K562 (cell line): ENCODE measurements around the gene PPP1R13L. TPM values are rescaled to one million over a fixed set of nuclear protein-coding genes. Genes with fewer than 3 reads are reported as not detected.

Experiments
- ADNP ChIP-seq: fragments of 200-800 bp; sonication (Bioruptor generic); IDR thresholded peaks from 2 replicates; pipeline ENCODE4 v1.6.1; 2016; ENCODE audit warnings: missing genetic modification characterization, missing compliant biosample characterization
- BCOR ChIP-seq: fragments of 450-650 bp; IDR thresholded peaks from 2 replicates; pipeline ENCODE4 v1.6.1; 2016
- CHD4 ChIP-seq: fragments of 200-600 bp; sonication (generic); IDR thresholded peaks from 3 replicates; pipeline ENCODE4 v1.6.1; 2012; ENCODE audit warnings: low read depth, mild to moderate bottlenecking, mixed read lengths, low read length, inconsistent platforms; ENCODE audit not compliant: insufficient read depth, insufficient replicate concordance, poor library complexity, severe bottlenecking
- CREM ChIP-seq: IDR thresholded peaks from 2 replicates; pipeline ENCODE4 v1.6.1; 2014; ENCODE audit warnings: antibody characterized with exemption, low read depth
- EP300 ChIP-seq: IDR thresholded peaks from 2 replicates; pipeline ENCODE4 v1.6.1; 2012; ENCODE audit warnings: low read length, improper control_type of control experiment
- MEF2D ChIP-seq: conservative IDR thresholded peaks from 2 replicates; pipeline ENCODE4 v1.6.1; 2016; ENCODE audit warnings: low read depth, missing genetic modification characterization, missing compliant biosample characterization
- PHTF2 ChIP-seq: fragments of 250-450 bp; sonication (Bioruptor Pico); IDR thresholded peaks from 2 replicates; pipeline ENCODE4 v1.5.0; 2021; ENCODE audit warnings: mild to moderate bottlenecking
- RBM39 ChIP-seq: fragments of 200-400 bp; formaldehyde crosslinking; optimal IDR thresholded peaks from 2 replicates; pipeline ENCODE3; 2018; ENCODE audit warnings: low read depth, low read length
- SREBF1 ChIP-seq: fragments of 150-350 bp; IDR thresholded peaks from 2 replicates; pipeline ENCODE4 v1.6.1; 2014; ENCODE audit warnings: antibody characterized with exemption, low read depth, low read length, borderline replicate concordance
- TCF7 ChIP-seq: sonication (generic); IDR thresholded peaks from 2 replicates; pipeline ENCODE4 v1.6.1; 2016; ENCODE audit warnings: antibody characterized with exemption, borderline replicate concordance
- TFAM ChIP-seq: fragments of 250-450 bp; sonication (Bioruptor Pico); conservative IDR thresholded peaks from 2 replicates; pipeline ENCODE4 v1.5.0; 2021; ENCODE audit warnings: mild to moderate bottlenecking, moderate library complexity
- YBX1 ChIP-seq: fragments of 450-650 bp; IDR thresholded peaks from 2 replicates; pipeline ENCODE4 v1.7.1; 2016; ENCODE audit warnings: mild to moderate bottlenecking
- ZC3H8 ChIP-seq: fragments of 450-650 bp; IDR thresholded peaks from 2 replicates; pipeline ENCODE4 v1.6.1; 2017
- ZNF263 ChIP-seq: sonication (generic); formaldehyde crosslinking; IDR thresholded peaks from 2 replicates; pipeline ENCODE4 v1.8.0; 2022; ENCODE audit warnings: mild to moderate bottlenecking, missing genetic modification reagents, borderline replicate concordance
- ZNF431 ChIP-seq: sonication (generic); formaldehyde crosslinking; IDR thresholded peaks from 2 replicates; pipeline ENCODE4 v1.8.0; 2022; ENCODE audit warnings: mild to moderate bottlenecking, missing genetic modification reagents
- ZNF444 ChIP-seq: fragments of 250-450 bp; sonication (Bioruptor Pico); IDR thresholded peaks from 2 replicates; pipeline ENCODE4 v1.4.0; 2020; ENCODE audit warnings: mild to moderate bottlenecking, moderate library complexity
- ZNF695 ChIP-seq: fragments of 450-650 bp; formaldehyde crosslinking; IDR thresholded peaks from 2 replicates; pipeline ENCODE4 v1.4.0; 2020; ENCODE audit warnings: mild to moderate bottlenecking, moderate library complexity
- polyA plus RNA-seq, 8 experiments: library from polyadenylated mRNA; depleted of rRNA in 4 of 8; stranded (reverse) in 5 of 8; unstranded in 3 of 8; fragments of >200 nt; fragmentation: Nextera tagmentation in 2 of 8; fragmentation: Illumina TruSeq in 1 of 8; extraction: Ambion mirVana in 2 of 8; extraction: Trizol in 1 of 8; gene quantifications; 2 replicates each; pipeline versions ENCODE4 v1.2.1 to v1.2.3, GENCODE V29; 2011 to 2014; ENCODE audit warnings: inconsistent platforms in 1 of 8, missing spikeins in 1 of 8
- total RNA-seq, 7 experiments: library from RNA; depleted of rRNA in 6 of 7; stranded (reverse); fragments of >200 nt in 6 of 7; fragmentation: Illumina TruSeq in 2 of 7; extraction: Trizol in 2 of 7; gene quantifications; 2 replicates each; pipeline versions ENCODE4 v1.2.1 to v1.2.3, GENCODE V29; 2011 to 2021; ENCODE audit warnings: low replicate concordance in 1 of 7
- TF ChIP-seq, protein P1 (sequence below): fragments of 250-450 bp; sonication (Bioruptor Pico); IDR thresholded peaks from 2 replicates; pipeline ENCODE4 v1.4.0; 2020
- TF ChIP-seq, protein P2 (sequence below): fragments of 250-450 bp; sonication (Bioruptor Pico); IDR thresholded peaks from 2 replicates; pipeline ENCODE4 v1.5.0; 2021; ENCODE audit warnings: mild to moderate bottlenecking, moderate library complexity
- TF ChIP-seq, protein P3 (sequence below): sonication (generic); formaldehyde crosslinking; IDR thresholded peaks from 2 replicates; pipeline ENCODE4 v1.8.0; 2022; ENCODE audit warnings: missing genetic modification reagents, mild to moderate bottlenecking, borderline replicate concordance

Gene PPP1R13L
- total and polyA plus RNA-seq, 9 of the 15 experiments (the other 6 are each of a cell fraction or from before 2014, with no cell fraction given) = 0.32 to 6.7 (median 2.0) TPM

DNA sequence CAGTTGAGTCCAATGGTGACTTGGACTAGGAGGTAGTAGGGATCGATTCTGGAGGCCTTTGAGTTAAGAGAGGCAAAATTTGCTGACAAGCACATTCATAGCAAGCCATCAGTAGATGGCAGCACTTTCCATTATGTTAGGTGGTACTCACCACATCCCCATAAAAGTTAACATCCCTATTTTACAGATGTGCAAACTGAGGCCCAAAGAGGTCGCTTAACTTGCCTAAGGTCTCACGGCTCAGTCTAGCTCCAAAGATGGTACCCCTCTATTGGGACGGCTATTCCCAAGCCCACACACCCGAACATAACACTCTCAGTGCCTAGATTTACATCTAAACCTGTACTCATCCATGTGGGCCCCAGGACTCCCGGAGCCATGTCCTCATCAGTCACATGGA lies 41.4 kb upstream of the PPP1R13L start (continued):
- TF ChIP-seq SREBF1 (no peak), ZNF263 (CRISPR knock-in tag) (no peak), YBX1 (no peak), TCF7 (no peak), RBM39 (no peak), CREM (0 out of 2 replicates have a peak, but pooled peaks have one; percentile 28), CHD4 (peak; percentile 93), PHTF2 (no peak), ZC3H8 (no peak), ZNF431 (no peak), MEF2D (no peak), TFAM (no peak), ZNF695 (CRISPR knock-in tag) (no peak), ADNP (tag) (peak; percentile 93), EP300 (peak; percentile 8; the same call in 1 of the 2 replicates), BCOR (peak; percentile 99), ZNF444 (CRISPR knock-in tag) (no peak)
- TF ChIP-seq, protein P1, sequence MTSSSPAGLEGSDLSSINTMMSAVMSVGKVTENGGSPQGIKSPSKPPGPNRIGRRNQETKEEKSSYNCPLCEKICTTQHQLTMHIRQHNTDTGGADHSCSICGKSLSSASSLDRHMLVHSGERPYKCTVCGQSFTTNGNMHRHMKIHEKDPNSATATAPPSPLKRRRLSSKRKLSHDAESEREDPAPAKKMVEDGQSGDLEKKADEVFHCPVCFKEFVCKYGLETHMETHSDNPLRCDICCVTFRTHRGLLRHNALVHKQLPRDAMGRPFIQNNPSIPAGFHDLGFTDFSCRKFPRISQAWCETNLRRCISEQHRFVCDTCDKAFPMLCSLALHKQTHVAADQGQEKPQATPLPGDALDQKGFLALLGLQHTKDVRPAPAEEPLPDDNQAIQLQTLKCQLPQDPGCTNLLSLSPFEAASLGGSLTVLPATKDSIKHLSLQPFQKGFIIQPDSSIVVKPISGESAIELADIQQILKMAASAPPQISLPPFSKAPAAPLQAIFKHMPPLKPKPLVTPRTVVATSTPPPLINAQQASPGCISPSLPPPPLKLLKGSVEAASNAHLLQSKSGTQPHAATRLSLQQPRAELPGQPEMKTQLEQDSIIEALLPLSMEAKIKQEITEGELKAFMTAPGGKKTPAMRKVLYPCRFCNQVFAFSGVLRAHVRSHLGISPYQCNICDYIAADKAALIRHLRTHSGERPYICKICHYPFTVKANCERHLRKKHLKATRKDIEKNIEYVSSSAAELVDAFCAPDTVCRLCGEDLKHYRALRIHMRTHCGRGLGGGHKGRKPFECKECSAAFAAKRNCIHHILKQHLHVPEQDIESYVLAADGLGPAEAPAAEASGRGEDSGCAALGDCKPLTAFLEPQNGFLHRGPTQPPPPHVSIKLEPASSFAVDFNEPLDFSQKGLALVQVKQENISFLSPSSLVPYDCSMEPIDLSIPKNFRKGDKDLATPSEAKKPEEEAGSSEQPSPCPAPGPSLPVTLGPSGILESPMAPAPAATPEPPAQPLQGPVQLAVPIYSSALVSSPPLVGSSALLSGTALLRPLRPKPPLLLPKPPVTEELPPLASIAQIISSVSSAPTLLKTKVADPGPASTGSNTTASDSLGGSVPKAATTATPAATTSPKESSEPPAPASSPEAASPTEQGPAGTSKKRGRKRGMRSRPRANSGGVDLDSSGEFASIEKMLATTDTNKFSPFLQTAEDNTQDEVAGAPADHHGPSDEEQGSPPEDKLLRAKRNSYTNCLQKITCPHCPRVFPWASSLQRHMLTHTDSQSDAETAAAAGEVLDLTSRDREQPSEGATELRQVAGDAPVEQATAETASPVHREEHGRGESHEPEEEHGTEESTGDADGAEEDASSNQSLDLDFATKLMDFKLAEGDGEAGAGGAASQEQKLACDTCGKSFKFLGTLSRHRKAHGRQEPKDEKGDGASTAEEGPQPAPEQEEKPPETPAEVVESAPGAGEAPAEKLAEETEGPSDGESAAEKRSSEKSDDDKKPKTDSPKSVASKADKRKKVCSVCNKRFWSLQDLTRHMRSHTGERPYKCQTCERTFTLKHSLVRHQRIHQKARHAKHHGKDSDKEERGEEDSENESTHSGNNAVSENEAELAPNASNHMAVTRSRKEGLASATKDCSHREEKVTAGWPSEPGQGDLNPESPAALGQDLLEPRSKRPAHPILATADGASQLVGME (CRISPR knock-in tag) = no peak
- TF ChIP-seq, protein P2, sequence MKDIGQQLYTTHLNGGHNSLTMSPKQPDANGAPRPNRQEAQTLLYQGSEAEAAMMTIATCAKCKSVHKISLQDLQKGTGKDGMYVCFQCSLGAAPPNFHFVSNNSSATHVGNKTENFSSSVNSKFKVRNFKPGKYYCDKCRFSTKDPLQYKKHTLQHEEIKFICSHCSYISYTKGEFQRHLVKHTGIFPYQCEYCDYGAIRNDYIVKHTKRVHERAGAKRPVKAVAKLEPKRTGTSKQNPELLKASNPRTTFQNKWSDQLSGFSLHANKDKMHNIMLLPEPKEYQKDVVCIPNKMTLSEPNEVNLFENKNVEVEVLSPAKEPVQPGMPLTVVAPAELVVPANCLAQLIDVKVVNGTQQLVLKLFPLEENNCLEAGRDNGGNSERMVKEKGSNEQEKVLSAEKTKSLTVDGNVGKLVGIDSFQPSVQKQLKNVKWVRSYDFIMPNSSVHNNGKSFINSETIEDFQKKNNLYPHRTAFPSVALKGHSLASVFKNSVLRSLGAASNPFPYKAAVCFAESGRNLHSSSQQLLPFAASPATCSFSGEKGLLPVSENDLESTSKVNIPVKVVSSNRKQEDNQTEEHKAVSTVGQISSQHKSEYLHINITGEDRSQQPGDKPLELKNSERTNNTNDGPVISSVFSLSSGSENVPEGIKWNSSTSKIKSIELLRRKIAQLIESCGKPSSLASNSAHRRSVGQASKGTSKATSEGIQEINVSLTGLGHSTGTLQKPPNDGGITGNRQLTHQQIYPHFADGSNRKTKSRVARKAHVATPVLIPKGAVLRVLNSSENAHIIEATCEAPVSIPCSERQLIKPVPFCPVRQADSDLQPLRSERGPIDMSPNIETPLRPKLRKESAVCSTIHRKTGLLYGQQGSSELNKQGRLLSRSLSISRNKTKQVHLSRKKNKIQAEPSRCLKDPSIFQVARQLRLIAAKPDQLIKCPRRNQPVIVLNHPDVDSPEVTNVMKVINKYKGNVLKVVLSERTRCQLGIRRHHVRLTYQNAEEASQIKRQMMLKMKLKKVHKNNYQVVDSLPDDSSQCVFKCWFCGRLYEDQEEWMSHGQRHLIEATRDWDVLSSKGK (CRISPR knock-in tag) = no peak
- TF ChIP-seq, protein P3, sequence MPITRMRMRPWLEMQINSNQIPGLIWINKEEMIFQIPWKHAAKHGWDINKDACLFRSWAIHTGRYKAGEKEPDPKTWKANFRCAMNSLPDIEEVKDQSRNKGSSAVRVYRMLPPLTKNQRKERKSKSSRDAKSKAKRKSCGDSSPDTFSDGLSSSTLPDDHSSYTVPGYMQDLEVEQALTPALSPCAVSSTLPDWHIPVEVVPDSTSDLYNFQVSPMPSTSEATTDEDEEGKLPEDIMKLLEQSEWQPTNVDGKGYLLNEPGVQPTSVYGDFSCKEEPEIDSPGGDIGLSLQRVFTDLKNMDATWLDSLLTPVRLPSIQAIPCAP (CRISPR knock-in tag) = no peak
